HG02571 (cell line): ENCODE results near the gene C9orf72.
"Not testable (repeated sequence)": the region's sequence is repeated elsewhere in the genome, so short reads cannot be mapped to it uniquely, and the experiment has no call there.

Experiments used
- ATAC-seq: cut with Tn5 transposase; IDR thresholded peaks from one replicate; pipeline ENCODE4 v1.9.1; 2021; ENCODE audit warnings: mild to moderate bottlenecking, moderate library complexity; ENCODE audit not compliant: unreplicated experiment

C9orf72 gene, protein sequence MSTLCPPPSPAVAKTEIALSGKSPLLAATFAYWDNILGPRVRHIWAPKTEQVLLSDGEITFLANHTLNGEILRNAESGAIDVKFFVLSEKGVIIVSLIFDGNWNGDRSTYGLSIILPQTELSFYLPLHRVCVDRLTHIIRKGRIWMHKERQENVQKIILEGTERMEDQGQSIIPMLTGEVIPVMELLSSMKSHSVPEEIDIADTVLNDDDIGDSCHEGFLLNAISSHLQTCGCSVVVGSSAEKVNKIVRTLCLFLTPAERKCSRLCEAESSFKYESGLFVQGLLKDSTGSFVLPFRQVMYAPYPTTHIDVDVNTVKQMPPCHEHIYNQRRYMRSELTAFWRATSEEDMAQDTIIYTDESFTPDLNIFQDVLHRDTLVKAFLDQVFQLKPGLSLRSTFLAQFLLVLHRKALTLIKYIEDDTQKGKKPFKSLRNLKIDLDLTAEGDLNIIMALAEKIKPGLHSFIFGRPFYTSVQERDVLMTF

DNA sequence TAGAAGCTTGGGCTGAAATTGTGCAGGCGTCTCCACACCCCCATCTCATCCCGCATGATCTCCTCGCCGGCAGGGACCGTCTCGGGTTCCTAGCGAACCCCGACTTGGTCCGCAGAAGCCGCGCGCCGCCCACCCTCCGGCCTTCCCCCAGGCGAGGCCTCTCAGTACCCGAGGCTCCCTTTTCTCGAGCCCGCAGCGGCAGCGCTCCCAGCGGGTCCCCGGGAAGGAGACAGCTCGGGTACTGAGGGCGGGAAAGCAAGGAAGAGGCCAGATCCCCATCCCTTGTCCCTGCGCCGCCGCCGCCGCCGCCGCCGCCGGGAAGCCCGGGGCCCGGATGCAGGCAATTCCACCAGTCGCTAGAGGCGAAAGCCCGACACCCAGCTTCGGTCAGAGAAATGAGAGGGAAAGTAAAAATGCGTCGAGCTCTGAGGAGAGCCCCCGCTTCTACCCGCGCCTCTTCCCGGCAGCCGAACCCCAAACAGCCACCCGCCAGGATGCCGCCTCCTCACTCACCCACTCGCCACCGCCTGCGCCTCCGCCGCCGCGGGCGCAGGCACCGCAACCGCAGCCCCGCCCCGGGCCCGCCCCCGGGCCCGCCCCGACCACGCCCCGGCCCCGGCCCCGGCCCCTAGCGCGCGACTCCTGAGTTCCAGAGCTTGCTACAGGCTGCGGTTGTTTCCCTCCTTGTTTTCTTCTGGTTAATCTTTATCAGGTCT, at the start of gene C9orf72:
Gene C9orf72 (minus strand): TSS at position 564 of the 716 bp plus-strand sequence. CDS start 6,361 bp downstream, outside the sequence.
- peak; percentile 59 for ATAC-seq

DNA sequence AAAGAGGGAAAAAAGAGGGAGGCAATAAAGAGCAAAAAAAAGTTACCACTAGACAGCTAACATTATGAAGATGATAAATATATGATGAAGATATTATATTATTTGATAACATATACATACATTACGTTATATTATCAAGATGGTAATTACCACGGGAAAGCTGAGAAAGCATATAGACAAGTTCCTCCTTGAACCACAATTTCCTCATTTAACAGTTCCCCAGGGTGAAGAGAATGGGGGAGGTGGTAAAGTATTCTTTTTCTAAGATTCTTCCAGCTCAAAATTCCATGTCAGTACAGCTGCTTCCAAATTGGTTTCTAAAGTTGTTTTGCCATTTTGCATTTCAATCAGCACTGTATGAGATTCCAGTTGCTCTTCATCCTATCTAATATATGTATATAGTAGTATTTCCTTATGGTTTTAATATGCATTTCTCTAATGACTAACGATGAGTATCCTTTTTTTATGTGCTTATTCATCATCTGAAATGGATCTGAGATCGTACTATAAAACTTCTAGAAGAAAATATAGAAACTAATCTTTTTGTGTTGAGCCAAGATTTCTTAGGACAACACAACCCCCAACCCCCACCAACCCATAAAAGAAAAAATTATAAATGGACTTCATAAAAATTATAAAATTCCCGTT, 49.5 kb upstream of the C9orf72 start:
- ATAC-seq = no peak

DNA sequence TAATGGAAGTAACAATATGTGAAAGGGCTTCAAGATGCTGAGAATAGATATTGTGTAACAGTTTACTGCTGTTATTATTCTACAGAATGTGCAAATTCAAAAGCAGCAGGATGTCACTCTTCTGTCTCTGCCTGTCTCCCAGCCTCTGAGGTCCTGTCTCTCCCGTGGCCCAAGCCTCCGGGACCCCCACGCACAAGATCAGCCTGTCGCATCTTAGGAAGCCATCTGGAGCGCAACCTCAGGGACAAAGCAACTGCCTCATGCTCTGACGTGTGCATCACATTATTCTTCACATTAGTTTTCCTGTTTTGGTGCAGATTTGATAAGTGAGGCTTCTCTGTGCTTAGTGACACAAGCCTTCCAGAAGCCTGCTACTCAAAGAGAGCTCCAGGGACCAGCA, 46.5 kb upstream of the C9orf72 start:
- ATAC-seq = no peak

DNA sequence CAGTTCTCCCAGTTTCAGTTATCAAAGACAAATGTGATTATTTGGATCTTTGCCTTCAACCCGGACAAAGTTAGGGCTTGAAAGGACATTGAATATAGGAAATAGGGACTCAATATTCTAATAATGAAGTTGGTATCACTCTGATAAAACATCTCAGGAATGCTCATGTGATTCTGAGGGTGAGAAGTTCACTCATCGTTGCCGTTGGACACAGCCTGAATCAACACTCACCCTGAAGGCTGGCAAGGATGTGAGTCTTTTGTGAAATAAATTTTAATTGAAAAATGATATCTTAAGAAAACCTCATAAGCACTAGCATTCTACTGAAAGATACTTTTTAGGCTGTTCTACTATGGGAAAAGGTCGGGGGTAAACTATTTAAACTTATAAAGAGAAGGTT, 44.8 kb upstream of the C9orf72 start:
- no peak for ATAC-seq

DNA sequence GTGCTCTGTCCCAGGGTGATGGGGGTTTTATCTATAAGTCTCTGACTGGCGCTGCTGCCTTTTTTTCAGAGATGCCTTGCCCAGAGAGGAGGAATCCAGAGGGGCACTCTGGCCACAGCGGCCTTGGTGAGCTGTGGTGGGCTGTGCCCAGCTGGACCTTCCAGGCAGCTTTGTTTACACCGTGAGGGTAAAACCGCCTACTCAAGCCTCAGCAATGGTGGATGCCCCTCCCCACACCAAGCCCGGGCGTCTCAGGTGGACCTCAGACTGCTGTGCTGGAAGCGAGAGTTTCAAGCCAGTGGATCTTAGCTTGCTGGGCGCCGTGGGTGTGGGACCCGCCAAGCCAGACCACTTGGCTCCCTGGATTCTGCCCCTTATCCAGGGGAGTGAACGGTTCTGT, 41.3 kb upstream of the C9orf72 start:
- no peak for ATAC-seq

DNA sequence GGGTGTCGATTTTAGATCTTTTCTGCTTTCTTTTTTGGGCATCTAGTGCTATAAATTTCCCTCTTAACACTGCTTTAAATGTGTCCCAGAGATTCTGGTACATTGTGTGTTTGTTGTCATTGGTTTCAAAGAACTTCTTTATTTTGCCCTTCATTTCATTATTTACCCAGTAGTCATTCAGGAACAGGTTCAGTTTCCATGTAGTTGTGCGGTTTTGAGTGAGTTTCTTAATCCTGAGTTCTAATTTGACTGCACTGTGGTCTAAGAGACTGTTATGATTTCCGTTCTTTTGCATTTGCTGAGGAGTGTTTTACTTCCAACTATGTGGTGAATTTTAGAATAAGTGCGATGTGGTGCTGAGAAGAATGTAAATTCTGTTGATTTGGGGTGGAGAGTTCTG, 38.8 kb upstream of the C9orf72 start:
- ATAC-seq = not testable (repeated sequence)

DNA sequence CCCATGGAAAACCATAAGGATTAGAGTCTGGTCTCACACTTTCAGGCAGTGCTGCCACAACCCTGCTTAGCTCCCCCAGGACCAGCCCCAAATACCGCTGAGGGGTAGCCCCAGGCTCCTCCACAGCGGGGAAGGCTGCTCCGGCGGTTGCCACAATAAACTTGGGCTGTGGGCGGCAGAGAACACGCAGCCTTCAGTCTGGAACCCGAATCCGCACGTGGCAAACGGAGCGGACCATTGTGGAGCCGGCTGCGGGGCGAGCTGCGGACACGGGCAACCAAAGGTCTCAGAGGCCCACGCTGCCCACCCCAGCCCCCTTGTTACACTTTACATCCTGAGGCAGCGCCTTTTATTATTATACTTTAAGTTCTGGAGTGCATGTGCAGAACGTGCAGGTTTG, 37.3 kb upstream of the C9orf72 start:
- no peak for ATAC-seq

DNA sequence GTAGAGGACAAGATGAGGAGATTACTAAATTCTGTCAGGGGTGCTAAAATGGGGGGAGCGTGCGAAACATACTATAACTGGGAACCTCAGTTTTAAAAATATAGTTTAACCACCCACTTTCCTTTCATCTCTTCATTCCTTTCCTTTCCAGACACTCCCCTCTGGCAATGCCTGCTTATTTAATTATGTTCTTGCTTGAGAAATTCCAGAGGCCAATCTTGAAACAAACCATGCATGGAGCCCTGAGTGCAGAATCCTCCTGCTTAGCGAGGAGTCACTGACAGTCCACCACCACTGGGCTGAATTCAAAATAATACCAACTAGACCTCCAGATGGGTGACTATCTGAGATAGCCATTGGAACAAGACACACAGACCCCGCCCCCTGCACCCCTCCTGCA, 29.7 kb upstream of the C9orf72 start:
- no peak for ATAC-seq

DNA sequence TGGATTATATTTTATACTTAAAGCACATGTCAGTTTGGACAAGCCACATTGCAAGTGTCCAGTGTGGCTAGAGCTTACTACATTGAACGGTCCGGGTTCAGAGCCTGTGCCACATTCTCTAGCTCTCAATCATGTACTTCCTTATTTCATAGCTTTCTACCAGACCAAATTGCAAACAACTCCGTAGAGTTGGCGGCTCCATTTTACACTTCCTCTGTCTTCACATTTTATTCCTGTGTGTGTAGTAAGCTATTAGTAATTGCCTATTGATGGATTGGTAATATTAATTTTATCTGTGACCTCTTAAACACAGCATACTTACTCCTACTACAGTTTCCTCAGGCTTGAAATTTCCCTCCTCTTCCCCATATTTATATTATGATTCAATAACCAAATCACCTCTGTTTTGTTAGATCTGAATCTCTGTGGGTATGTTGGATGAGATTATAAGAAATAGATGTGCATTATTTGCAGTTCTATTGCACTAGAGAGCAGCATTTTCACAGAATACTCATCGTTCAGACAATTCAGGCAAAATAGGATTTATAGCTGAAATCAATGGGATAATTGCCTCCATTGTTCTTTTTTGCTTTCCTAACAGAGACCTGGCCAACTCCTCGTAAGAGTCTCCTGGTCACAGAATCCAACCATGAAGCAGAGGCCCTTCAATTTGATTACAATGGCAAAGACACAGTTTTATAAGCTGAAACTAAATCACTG, 29.0 kb upstream of the C9orf72 start:
- ATAC-seq = no peak

DNA sequence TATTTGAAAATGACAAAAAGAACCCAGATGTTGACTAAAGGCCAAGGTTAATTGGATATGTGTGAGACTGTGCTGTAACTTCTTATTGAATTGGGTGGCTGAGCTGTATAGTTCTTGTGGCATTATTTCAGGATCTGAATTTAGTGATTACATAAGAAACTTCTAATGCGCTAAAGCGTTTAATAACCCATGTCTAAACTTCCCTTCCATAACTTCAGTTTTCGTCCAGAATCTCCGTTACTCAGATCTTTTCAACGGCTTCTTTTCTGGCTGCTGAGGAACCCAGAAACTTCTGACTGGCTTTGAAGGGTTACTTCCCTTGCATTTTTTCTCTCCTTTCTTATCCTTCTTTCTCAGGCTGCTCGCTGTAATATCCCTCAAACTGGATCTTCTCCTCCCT, 28.1 kb upstream of the C9orf72 start:
- ATAC-seq = no peak

DNA sequence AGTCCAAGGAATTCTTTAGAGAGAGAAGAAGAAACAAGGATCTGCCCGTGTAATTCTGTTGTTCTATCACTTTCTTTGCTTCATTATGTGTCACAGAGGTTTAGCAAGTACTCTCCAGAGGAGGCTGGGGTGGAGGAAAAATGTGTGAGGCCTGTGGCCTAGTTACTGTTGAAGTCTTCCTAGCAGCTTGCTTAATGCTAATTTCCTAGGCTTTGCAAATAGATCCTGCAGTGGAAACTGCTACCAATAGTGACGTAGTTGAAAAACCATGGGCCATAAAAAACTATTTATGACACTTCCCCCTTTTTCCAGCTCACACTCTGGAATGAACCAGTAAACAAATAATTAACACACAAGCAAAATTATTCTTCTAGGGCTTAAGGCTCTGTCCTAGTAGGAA, 27.0 kb upstream of the C9orf72 start:
- ATAC-seq = no peak

DNA sequence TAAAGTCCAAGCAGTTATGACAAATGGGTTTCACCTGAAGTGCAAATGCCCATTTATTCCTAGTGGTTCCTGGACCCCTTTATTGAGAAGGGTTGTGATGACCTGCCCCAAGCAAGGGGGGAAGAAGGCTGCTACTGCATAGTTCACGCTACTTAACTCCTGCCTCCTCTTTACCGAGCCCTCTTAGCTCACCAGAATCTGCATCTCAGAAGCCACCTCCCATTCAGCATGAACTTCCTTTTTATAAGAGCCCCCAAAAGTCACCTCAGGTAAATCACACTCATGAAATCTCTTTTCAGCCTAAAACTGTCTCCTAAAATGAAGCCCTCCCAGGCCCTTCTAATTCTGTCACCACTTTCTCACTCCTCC, 26.6 kb upstream of the C9orf72 start:
- no peak for ATAC-seq

DNA sequence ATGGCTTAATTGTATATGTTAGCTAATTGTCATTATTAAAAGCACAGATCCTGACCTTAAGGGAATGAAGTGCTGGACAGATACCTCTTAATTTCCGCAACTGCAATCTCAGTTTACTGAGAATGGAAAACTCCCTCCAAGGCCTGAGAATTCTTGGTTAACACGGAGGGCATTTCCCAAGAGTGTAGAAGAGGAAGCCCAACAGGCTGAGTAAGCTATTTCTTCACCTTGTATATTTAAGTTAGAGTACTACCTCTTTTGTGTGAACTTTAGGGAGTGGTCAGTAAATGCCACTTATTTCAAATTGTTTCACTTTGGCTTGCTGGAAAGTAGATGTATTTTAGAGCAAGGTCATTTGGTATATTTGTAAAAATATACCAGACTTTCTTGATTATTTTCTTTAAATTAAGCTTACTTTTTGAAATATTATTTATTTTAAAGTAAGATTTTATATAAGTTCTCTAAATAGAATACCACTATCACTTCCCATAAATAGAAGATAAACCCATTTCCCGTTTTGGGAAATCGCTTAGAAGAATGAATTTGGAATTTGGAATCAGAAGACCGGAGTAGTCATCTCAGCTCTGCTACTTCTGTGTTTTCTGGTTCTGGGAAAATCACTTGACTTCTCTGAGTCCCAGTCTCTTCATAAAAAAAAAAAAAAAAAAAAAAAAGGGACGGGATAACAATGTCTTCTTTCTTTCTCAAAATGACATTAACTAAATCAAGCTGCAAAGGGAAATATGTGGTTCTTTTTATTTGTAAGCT, 26.0 kb upstream of the C9orf72 start:
- no peak for ATAC-seq

DNA sequence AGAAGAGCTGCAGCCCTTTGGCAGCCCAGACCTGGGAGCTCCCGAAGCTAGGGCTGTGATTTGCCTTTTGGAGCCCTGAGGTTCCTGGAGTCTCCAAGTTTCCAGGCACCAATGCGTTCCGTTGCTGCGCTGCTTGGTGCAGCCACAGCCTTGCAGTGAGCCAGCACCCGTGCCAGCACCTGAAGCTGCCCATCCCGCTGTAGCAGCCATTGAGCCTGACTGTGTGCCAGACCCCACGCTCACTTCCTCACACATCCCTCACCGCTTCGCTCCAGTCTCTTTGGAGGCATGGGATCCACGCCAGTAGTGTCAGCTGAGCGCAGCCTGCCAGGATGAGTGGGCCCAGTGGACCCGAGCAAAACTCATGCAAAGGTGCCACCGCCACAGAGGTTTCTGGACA, 22.5 kb upstream of the C9orf72 start:
- ATAC-seq = no peak

DNA sequence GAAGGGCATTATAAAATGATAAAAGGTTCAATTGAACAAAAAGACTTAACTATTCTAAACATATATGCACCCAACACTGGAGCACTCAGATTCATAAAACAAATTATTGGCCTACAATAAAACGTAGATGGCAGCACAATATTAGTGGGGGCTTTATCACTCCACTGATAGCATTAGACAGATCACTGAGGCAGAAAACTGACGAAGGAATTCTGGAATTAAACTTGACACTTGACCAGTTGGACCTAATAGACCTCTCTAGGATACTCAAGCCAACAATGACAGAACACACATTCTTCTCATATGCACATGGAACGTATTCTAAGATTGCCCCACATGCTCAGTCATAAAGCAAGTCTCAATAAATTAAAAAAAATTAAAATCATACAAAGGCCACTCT, 18.4 kb upstream of the C9orf72 start:
- no peak for ATAC-seq

DNA sequence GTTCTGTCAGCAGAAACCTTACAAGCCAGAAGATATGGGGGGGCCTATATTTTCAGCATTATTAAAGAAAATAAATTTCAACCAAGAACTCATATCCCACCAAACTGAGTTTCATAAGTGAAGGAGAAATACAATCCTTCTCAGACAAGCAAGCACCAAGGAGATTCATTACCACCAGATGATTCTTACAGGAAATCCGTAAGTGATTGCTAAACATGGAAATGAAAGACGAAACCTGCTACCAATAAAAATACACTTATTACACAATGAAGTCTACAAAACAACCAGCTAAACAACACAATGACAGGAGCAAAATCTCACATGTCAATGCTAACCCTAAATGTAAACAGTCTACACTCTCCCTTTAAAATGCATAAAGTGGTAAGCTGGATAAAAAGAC, 17.8 kb upstream of the C9orf72 start:
- no peak for ATAC-seq

DNA sequence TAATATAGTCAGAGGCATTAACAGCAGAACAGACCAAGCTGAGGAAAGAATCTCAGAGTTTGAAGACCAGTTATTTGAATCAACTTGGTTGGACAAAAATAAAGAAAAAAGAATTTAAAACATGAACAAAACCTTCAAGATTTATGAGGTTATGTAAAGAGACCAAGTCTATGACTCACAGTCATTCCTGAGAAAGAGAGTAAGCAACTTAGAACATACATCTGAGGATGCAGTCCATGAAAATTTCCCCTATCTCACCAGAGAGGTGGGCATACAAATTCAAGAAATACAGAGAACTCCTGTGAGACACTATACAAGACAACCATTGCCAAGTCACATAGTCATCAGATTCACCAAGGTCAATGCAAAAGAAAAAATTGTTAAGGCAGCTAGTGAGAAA, 17.4 kb upstream of the C9orf72 start:
- ATAC-seq = no peak

DNA sequence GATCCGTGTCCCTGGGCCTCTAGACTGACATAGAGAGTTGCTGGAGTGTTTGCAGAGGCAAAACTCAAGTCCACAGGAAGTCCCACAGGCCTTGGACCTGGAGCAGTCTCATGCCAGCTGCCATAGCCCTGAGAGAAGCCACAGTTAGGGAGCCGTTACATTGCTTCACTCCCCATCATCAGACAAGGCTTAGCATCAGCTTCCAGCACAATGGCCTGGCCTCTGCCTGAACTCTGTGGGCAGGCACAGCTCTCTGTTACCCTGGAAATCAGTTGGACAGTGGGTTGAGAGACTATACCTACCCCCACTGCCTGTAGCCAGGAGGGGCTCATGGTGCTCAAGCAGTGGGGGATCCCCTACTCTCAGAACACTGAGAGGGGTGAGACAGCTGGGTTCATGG, 16.2 kb upstream of the C9orf72 start:
- no peak for ATAC-seq

DNA sequence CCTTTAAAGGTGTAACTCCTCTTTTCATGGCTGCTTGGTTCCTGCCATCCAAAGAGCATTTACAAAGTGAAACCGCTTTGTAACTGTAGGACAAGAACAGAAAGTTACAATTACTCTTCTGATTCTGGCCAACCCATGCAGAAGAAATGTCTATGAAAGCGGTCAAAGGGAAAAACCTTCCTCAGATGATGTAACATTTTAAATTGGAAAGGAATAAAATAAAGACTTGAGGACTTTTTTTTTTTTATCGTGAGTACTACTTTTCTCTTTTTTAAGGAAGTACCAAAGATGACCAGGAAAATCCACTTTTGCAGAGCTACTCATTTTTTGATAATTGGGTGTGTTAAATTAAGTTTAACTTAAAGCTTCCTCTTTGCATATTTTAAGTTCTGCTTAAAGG, 13.0 kb upstream of the C9orf72 start:
- no peak for ATAC-seq

DNA sequence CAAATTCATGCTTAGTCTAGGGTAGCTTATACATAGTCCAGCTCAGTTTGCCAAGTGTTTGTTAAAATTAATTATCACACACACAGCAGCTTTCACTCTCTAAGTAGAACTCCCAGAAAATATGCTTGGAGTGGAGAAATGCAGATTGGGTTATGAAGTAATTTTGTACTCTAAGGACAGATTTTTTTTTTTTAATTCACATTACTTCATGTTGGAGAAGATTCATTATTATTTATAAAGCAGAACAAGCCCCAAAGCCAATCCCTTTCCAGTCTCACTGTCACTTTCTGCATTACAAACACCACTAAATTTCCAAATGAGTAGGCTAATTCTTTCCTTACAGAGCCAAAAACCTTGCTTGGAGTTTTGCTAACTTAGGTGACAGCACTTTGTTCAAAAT, 11.7 kb upstream of the C9orf72 start:
- ATAC-seq = no peak
